Mesothelial cell of epicardium (in vitro differentiated cells): ENCODE results near the gene S100PBP. TPM values are rescaled to one million over a fixed set of nuclear protein-coding genes. Genes with fewer than 3 reads are reported as not detected.

Experiments
- DNase-seq, 2 experiments: peaks; one replicate each; pipeline ENCODE4 v3.0.0; 2021; ENCODE audit warnings: low spot score in 2 of 2; ENCODE audit not compliant: unreplicated experiment in 2 of 2
- H3K27ac Mint-ChIP-seq: 2 replicates; pipeline ENCODE4 v1.8.0; 2021; ENCODE audit warnings: mixed read lengths
- H3K27me3 Mint-ChIP-seq: 2 replicates; pipeline ENCODE4 v1.8.0; 2021; ENCODE audit warnings: low read depth, mixed read lengths
- H3K36me3 Mint-ChIP-seq: 2 replicates; pipeline ENCODE4 v1.8.0; 2021; ENCODE audit warnings: mixed read lengths
- H3K4me1 Mint-ChIP-seq: 2 replicates; pipeline ENCODE4 v1.8.0; 2021; ENCODE audit warnings: mixed read lengths
- H3K4me3 Mint-ChIP-seq: 2 replicates; pipeline ENCODE4 v1.8.0; 2021; ENCODE audit warnings: mild to moderate bottlenecking, moderate library complexity, mixed read lengths
- H3K9me3 Mint-ChIP-seq: 2 replicates; pipeline ENCODE4 v1.8.0; 2021; ENCODE audit warnings: mixed read lengths
- CTCF ChIP-seq: fragments of 200-600 bp; sonication (generic); IDR thresholded peaks from one replicate; pipeline ENCODE4 v1.5.0; 2021; ENCODE audit warnings: antibody characterized with exemption; ENCODE audit not compliant: unreplicated experiment
- total RNA-seq: library from RNA; stranded (reverse); gene quantifications from 3 replicates; pipeline ENCODE4 v1.2.1, GENCODE V29; 2021

The S100PBP gene
- total RNA-seq, 1 donor from 2014 or later, result 66.8 TPM

GRCh38 chr1:32907435-32907834 is 90.0 kb downstream of the S100PBP start:
- no peaks in the 10 kb centered on the region for H3K36me3 Mint-ChIP-seq
- peaks cover 5% of the 10 kb centered on the region for H3K9me3 Mint-ChIP-seq
- H3K27me3 Mint-ChIP-seq, result no peaks in the 10 kb centered on the region
- H3K27ac Mint-ChIP-seq, result no peak overlapping the region
- TF ChIP-seq CTCF, result no peak
- no peak overlapping the region for H3K4me3 Mint-ChIP-seq
- DNase-seq, result no peak
- no peaks in the 10 kb centered on the region for H3K4me1 Mint-ChIP-seq

Other genes starting within 250 kb of the S100PBP start
- 37.8 to 41.3 TPM (median 39.3 TPM) in 3 replicates for gene ZBTB8OS, start 167.1 kb upstream of the S100PBP start, total RNA-seq
- 387 to 395 TPM (median 388 TPM) in 3 replicates for gene RBBP4, start 166.4 kb upstream of the S100PBP start, total RNA-seq
- 3.9 to 4.5 TPM (median 4.0 TPM) in 3 replicates for gene SYNC, start 114.9 kb upstream of the S100PBP start, total RNA-seq
- gene YARS1, start 295 bp upstream of the S100PBP start, total RNA-seq, result 101 to 105 TPM (median 101 TPM) in 3 replicates
- gene FNDC5, start 53.3 kb downstream of the S100PBP start, total RNA-seq, result 162 to 165 TPM (median 164 TPM) in 3 replicates
- 2.3 to 2.9 TPM (median 2.9 TPM) in 3 replicates for gene HPCA, start 68.8 kb downstream of the S100PBP start, total RNA-seq
- gene TMEM54, start 83.7 kb downstream of the S100PBP start, total RNA-seq, result 46.5 to 49.0 TPM (median 47.7 TPM) in 3 replicates
- 14.3 to 15.5 TPM (median 14.6 TPM) in 3 replicates for gene RNF19B, start 147.2 kb downstream of the S100PBP start, total RNA-seq
- 136 to 142 TPM (median 139 TPM) in 3 replicates for gene AK2, start 219.2 kb downstream of the S100PBP start, total RNA-seq